Effector memory CD4-positive, alpha-beta T cell (primary cell): Measurements from ENCODE around the gene CDH13.

ENCODE experiments used
- DNase-seq, 3 donors: peaks; one replicate each; pipeline ENCODE4 v3.0.0-alpha.2; 2020
- H3K27ac ChIP-seq: 2 replicates; pipeline ENCODE4 v1.7.0; 2013; ENCODE audit warnings: mild to moderate bottlenecking, low read length, moderate library complexity; ENCODE audit not compliant: insufficient read depth, poor library complexity, severe bottlenecking
- H3K27me3 ChIP-seq: replicated peaks from 2 replicates; pipeline ENCODE4 v1.7.0; 2013; ENCODE audit warnings: mild to moderate bottlenecking, low read length; ENCODE audit not compliant: insufficient read depth, control insufficient read depth, poor library complexity, severe bottlenecking
- H3K36me3 ChIP-seq: 2 replicates; pipeline ENCODE4 v1.7.0; 2013; ENCODE audit warnings: mild to moderate bottlenecking, low read length, moderate library complexity; ENCODE audit not compliant: control insufficient read depth, insufficient read depth
- H3K4me1 ChIP-seq: 2 replicates; pipeline ENCODE4 v1.7.0; 2013; ENCODE audit warnings: low read length, mild to moderate bottlenecking; ENCODE audit not compliant: control insufficient read depth, insufficient read depth, poor library complexity, severe bottlenecking
- H3K4me3 ChIP-seq: 2 replicates; pipeline ENCODE4 v1.7.0; 2013; ENCODE audit warnings: low read length, low read depth, mild to moderate bottlenecking; ENCODE audit not compliant: insufficient read depth, poor library complexity, severe bottlenecking
- H3K9me3 ChIP-seq: 2 replicates; pipeline ENCODE4 v1.7.0; 2013; ENCODE audit warnings: mild to moderate bottlenecking, low read length, moderate library complexity; ENCODE audit not compliant: control insufficient read depth

Gene CDH13

GRCh38 chr16:82752172-82752571 is 125.4 kb downstream of the CDH13 start:
- Histone ChIP-seq H3K27ac (no peak overlapping the region), H3K27me3 (peaks cover 4% of the 10 kb centered on the region), H3K4me3 (no peak overlapping the region), H3K4me1 (no peaks in the 10 kb centered on the region), H3K9me3 (no peaks in the 10 kb centered on the region), H3K36me3 (no peaks in the 10 kb centered on the region)
- no peak for DNase-seq

- Histone ChIP-seq H3K27ac (no peak overlapping the region), H3K9me3 (no peaks in the 10 kb centered on the region), H3K4me1 (no peaks in the 10 kb centered on the region), H3K27me3 (peaks cover 2% of the 10 kb centered on the region), H3K36me3 (no peaks in the 10 kb centered on the region), H3K4me3 (no peak overlapping the region)
- no peak for DNase-seq
Measured at GRCh38 chr16:82753821-82754220, 127.1 kb downstream of the CDH13 start.

GRCh38 chr16:82754716-82755513 is 128.1 kb downstream of the CDH13 start:
- Histone ChIP-seq H3K36me3 (no peaks in the 10 kb centered on the region), H3K9me3 (no peaks in the 10 kb centered on the region), H3K27me3 (no peaks in the 10 kb centered on the region), H3K27ac (no peak overlapping the region), H3K4me1 (no peaks in the 10 kb centered on the region), H3K4me3 (no peak overlapping the region)
- no peak for DNase-seq

- H3K27ac ChIP-seq: no peak overlapping the region
- no peaks in the 10 kb centered on the region for H3K4me1 ChIP-seq
- DNase-seq: no peak
- H3K36me3 ChIP-seq: no peaks in the 10 kb centered on the region
- no peaks in the 10 kb centered on the region for H3K9me3 ChIP-seq
- no peaks in the 10 kb centered on the region for H3K27me3 ChIP-seq
- H3K4me3 ChIP-seq: no peak overlapping the region
Measured at GRCh38 chr16:82755570-82756282, 129.0 kb downstream of the CDH13 start.

GRCh38 chr16:82756283-82756599 is 129.5 kb downstream of the CDH13 start:
- Histone ChIP-seq H3K4me1 (no peaks in the 10 kb centered on the region), H3K27ac (no peak overlapping the region), H3K27me3 (no peaks in the 10 kb centered on the region), H3K9me3 (no peaks in the 10 kb centered on the region), H3K36me3 (no peaks in the 10 kb centered on the region), H3K4me3 (no peak overlapping the region)
- no peak for DNase-seq

- Histone ChIP-seq H3K27ac (no peak overlapping the region), H3K36me3 (no peaks in the 10 kb centered on the region), H3K4me3 (no peak overlapping the region), H3K4me1 (no peaks in the 10 kb centered on the region), H3K9me3 (no peaks in the 10 kb centered on the region), H3K27me3 (no peaks in the 10 kb centered on the region)
- no peak for DNase-seq
Measured at GRCh38 chr16:82758406-82758805, 131.6 kb downstream of the CDH13 start.

- Histone ChIP-seq H3K9me3 (no peaks in the 10 kb centered on the region), H3K36me3 (no peaks in the 10 kb centered on the region), H3K4me3 (no peak overlapping the region), H3K27me3 (no peaks in the 10 kb centered on the region), H3K27ac (no peak overlapping the region), H3K4me1 (no peaks in the 10 kb centered on the region)
- DNase-seq: no peak
Measured at GRCh38 chr16:82758904-82759303, 132.1 kb downstream of the CDH13 start.

GRCh38 chr16:82761236-82761635 is 134.5 kb downstream of the CDH13 start:
- no peaks in the 10 kb centered on the region for H3K4me1 ChIP-seq
- DNase-seq: no peak

GRCh38 chr16:82761858-82762257 is 135.1 kb downstream of the CDH13 start:
- no peaks in the 10 kb centered on the region for H3K27me3 ChIP-seq
- no peak overlapping the region for H3K4me3 ChIP-seq
- no peak overlapping the region for H3K27ac ChIP-seq
- H3K9me3 ChIP-seq: no peaks in the 10 kb centered on the region
- H3K36me3 ChIP-seq: no peaks in the 10 kb centered on the region
- no peaks in the 10 kb centered on the region for H3K4me1 ChIP-seq
- no peak for DNase-seq

More at GRCh38 chr16:82761236-82761635, 134.5 kb downstream of the CDH13 start:
- Histone ChIP-seq H3K36me3 (no peaks in the 10 kb centered on the region), H3K4me3 (no peak overlapping the region), H3K27me3 (no peaks in the 10 kb centered on the region), H3K27ac (no peak overlapping the region), H3K9me3 (no peaks in the 10 kb centered on the region)

- no peak for DNase-seq
- Histone ChIP-seq H3K4me3 (no peak overlapping the region), H3K27me3 (no peaks in the 10 kb centered on the region), H3K27ac (no peak overlapping the region), H3K4me1 (no peaks in the 10 kb centered on the region), H3K36me3 (no peaks in the 10 kb centered on the region), H3K9me3 (no peaks in the 10 kb centered on the region)
Measured at GRCh38 chr16:82763371-82763770, 136.6 kb downstream of the CDH13 start.
